Measurements from ENCODE around the gene SLC35F2. TPM values are rescaled to one million over a fixed set of nuclear protein-coding genes. Genes with fewer than 3 reads are reported as not detected.

Gene SLC35F2, protein sequence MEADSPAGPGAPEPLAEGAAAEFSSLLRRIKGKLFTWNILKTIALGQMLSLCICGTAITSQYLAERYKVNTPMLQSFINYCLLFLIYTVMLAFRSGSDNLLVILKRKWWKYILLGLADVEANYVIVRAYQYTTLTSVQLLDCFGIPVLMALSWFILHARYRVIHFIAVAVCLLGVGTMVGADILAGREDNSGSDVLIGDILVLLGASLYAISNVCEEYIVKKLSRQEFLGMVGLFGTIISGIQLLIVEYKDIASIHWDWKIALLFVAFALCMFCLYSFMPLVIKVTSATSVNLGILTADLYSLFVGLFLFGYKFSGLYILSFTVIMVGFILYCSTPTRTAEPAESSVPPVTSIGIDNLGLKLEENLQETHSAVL
- total RNA-seq (7.4 and 9.8 TPM in 2 replicates), polyA plus RNA-seq (2.8 and 9.0 TPM in 2 replicates), polyA minus RNA-seq (ENCODE audit: low replicate concordance) (2.0 and 10.0 TPM in 2 replicates)
- polyA plus RNA-seq (2012): 2.2 and 7.2 TPM in 2 replicates

DNA sequence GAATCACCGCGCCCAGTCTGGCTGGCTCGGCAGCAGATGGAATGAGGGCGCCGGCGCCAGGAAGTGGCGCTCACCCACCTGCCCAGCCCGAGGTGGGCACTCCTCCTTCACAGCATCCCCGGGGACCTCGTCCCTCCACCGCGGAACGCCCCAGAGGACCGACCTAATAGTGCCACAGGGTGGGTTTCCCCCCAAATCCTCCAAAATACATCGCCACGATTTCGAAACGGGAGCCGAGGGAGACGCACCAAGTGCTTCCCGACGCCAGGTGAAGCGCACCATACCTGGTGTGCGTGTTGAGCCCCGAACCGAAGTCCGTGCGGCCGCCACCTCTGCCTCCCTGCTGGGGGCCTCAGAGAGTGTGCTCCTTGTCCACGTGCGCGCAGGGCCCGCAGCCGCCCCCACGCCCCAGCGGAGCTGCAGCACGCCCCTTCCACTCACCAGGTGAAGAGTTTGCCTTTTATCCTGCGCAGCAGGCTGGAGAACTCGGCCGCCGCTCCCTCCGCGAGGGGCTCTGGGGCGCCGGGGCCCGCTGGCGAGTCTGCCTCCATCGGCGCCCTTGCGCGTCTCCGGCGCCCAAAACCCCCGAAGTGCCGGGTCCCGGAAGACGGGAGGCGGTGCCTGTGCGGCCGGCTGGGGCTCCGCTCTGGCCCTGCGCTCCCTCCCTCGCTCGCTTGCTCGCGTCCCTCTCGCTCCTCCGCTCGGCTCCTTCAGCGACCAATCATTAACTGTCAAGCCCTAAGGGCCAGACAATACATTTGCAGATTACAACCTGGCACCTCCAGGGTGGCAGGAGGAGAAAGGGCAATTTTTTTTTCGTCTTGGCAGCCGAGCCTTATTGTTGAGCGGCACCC lies at the start of gene SLC35F2:
Gene SLC35F2 (minus strand): TSS at position 571 of the 854 bp plus-strand sequence. CDS start 20 bp downstream, at position 551.
- Histone ChIP-seq H3K4me1 (ENCODE audit: control insufficient read depth, extremely low read depth, insufficient read depth, low read length) (peaks cover 3% of the 10 kb centered on the region), H3K9ac (ENCODE audit: insufficient read depth, low read length) (peak within 1 kb of the TSS; percentile 42), H3K4me3 (replicated peaks in 1 of 4; ENCODE audit: control extremely low read depth in 1 of 4, insufficient read depth in 1 of 4, low read depth in 3 of 4, low read length in 4 of 4) (peak within 1 kb of the TSS; percentile 58 to 93 (median 74)), H3K4me2 (ENCODE audit: extremely low read depth, insufficient read depth, low read length) (peak within 1 kb of the TSS; percentile 100), H3K79me2 (ENCODE audit: control insufficient read depth, insufficient read depth, low read length) (no peaks in the 10 kb centered on the region), H3K27ac (ENCODE audit: insufficient read depth, low read length) (no peak within 1 kb of the TSS), H2AFZ (ENCODE audit: low read length) (peak within 1 kb of the TSS; percentile 94), H4K20me1 (ENCODE audit: control insufficient read depth, extremely low read depth, insufficient read depth, low read length) (no peaks in the 10 kb centered on the region), H3K27me3 (ENCODE audit: control insufficient read depth, insufficient read depth, low read length) (no peaks in the 10 kb centered on the region), H3K9me3 (ENCODE audit: control insufficient read depth, insufficient read depth, low read depth, low read length) (no peaks in the 10 kb centered on the region), H3K36me3 (ENCODE audit: control insufficient read depth, insufficient read depth, low read length) (no peaks in the 10 kb centered on the region)
- DNase-seq (ENCODE audit: low read depth in 2 of 2): peak; percentile 42 to 72
- TF ChIP-seq, protein P1, sequence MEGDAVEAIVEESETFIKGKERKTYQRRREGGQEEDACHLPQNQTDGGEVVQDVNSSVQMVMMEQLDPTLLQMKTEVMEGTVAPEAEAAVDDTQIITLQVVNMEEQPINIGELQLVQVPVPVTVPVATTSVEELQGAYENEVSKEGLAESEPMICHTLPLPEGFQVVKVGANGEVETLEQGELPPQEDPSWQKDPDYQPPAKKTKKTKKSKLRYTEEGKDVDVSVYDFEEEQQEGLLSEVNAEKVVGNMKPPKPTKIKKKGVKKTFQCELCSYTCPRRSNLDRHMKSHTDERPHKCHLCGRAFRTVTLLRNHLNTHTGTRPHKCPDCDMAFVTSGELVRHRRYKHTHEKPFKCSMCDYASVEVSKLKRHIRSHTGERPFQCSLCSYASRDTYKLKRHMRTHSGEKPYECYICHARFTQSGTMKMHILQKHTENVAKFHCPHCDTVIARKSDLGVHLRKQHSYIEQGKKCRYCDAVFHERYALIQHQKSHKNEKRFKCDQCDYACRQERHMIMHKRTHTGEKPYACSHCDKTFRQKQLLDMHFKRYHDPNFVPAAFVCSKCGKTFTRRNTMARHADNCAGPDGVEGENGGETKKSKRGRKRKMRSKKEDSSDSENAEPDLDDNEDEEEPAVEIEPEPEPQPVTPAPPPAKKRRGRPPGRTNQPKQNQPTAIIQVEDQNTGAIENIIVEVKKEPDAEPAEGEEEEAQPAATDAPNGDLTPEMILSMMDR (conservative IDR thresholded peaks at IDR 0.05 in 1 of 2, IDR thresholded peaks at IDR 0.05 in 1 of 2; ENCODE audit: low read depth in 1 of 2, low read length in 2 of 2): no peak
- peak; percentile 30 for TF ChIP-seq EZH2 (IDR thresholded peaks at IDR 0.05; ENCODE audit: low read length, missing control alignments)

DNA sequence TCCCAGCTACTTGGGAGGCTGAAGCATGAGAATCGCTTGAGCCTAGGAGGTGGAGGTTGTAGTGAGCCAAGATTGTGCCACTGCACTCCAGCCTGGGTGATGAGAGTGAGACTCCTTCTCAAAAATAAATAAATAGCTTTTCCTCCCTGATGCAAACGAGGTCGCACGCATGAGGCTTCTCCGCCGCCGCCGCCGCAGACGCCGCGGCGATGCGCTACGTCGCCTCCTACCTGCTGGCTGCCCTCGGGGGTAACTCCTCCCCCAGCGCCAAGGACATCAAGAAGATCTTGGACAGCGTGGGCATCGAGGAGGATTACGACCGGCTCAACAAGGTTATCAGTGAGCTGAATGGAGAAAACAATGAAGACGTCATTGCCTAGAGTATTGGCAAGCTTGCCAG lies 49.6 kb upstream of the SLC35F2 start:
- no peak for TF ChIP-seq EZH2 (IDR thresholded peaks at IDR 0.05; ENCODE audit: low read length, missing control alignments)
- TF ChIP-seq, protein P1 (conservative IDR thresholded peaks at IDR 0.05 in 1 of 2, IDR thresholded peaks at IDR 0.05 in 1 of 2; ENCODE audit: low read depth in 1 of 2, low read length in 2 of 2): no peak

DNA sequence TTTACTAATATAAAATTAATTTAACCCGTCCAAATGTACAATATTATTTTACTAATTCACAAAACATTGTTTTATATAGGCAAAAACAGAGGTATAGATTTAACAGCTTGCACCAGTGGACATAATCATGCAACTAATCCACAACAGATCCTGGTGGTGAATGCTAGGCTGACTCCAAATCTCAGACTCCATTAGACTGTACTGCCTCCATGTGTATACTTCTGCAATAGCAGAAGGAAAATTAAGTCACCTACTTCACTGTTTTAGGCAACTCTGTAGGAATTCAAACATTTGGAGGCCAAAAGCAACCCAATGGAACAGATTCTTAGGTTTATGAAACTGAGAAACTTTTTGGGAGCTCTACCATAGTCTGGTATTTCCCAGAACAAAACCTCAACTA lies 39.7 kb upstream of the SLC35F2 start:
- Histone ChIP-seq H3K9me3 (ENCODE audit: control insufficient read depth, insufficient read depth, low read depth, low read length) (no peaks in the 10 kb centered on the region), H3K9ac (ENCODE audit: insufficient read depth, low read length) (no peak overlapping the region), H3K79me2 (ENCODE audit: control insufficient read depth, insufficient read depth, low read length) (no peaks in the 10 kb centered on the region), H2AFZ (ENCODE audit: low read length) (no peak overlapping the region), H4K20me1 (ENCODE audit: control insufficient read depth, extremely low read depth, insufficient read depth, low read length) (no peaks in the 10 kb centered on the region), H3K27ac (ENCODE audit: insufficient read depth, low read length) (no peak overlapping the region), H3K4me3 (replicated peaks in 1 of 4; ENCODE audit: control extremely low read depth in 1 of 4, insufficient read depth in 1 of 4, low read depth in 3 of 4, low read length in 4 of 4) (no peak overlapping the region), H3K27me3 (ENCODE audit: control insufficient read depth, insufficient read depth, low read length) (no peaks in the 10 kb centered on the region), H3K4me2 (ENCODE audit: extremely low read depth, insufficient read depth, low read length) (no peak overlapping the region), H3K36me3 (ENCODE audit: control insufficient read depth, insufficient read depth, low read length) (no peaks in the 10 kb centered on the region), H3K4me1 (ENCODE audit: control insufficient read depth, extremely low read depth, insufficient read depth, low read length) (no peaks in the 10 kb centered on the region)
- TF ChIP-seq, protein P1 (conservative IDR thresholded peaks at IDR 0.05 in 1 of 2, IDR thresholded peaks at IDR 0.05 in 1 of 2; ENCODE audit: low read depth in 1 of 2, low read length in 2 of 2): peak; percentile 56 to 59
- no peak for TF ChIP-seq EZH2 (IDR thresholded peaks at IDR 0.05; ENCODE audit: low read length, missing control alignments)
- DNase-seq (ENCODE audit: low read depth in 2 of 2): peak; percentile 50 to 57

More for the DNA sequence above, 49.6 kb upstream of the SLC35F2 start:
- no peaks in the 10 kb centered on the region for H3K36me3 ChIP-seq (ENCODE audit: control insufficient read depth, insufficient read depth, low read length)
- no peaks in the 10 kb centered on the region for H3K79me2 ChIP-seq (ENCODE audit: control insufficient read depth, insufficient read depth, low read length)
- H3K9me3 ChIP-seq (ENCODE audit: control insufficient read depth, insufficient read depth, low read depth, low read length): no peaks in the 10 kb centered on the region
- H3K27me3 ChIP-seq (ENCODE audit: control insufficient read depth, insufficient read depth, low read length): no peaks in the 10 kb centered on the region
- H4K20me1 ChIP-seq (ENCODE audit: control insufficient read depth, extremely low read depth, insufficient read depth, low read length): no peaks in the 10 kb centered on the region
- H3K4me3 ChIP-seq (replicated peaks in 1 of 4; ENCODE audit: control extremely low read depth in 1 of 4, insufficient read depth in 1 of 4, low read depth in 3 of 4, low read length in 4 of 4): no peak overlapping the region
- DNase-seq (ENCODE audit: low read depth in 2 of 2): no peak
- no peak overlapping the region for H3K27ac ChIP-seq (ENCODE audit: insufficient read depth, low read length)
- no peak overlapping the region for H2AFZ ChIP-seq (ENCODE audit: low read length)
- no peak overlapping the region for H3K9ac ChIP-seq (ENCODE audit: insufficient read depth, low read length)
- H3K4me2 ChIP-seq (ENCODE audit: extremely low read depth, insufficient read depth, low read length): no peak overlapping the region
- H3K4me1 ChIP-seq (ENCODE audit: control insufficient read depth, extremely low read depth, insufficient read depth, low read length): no peaks in the 10 kb centered on the region

All from fibroblast of lung (primary cell).